Transverse colon (tissue), 4 donors: Measurements from ENCODE around the gene PHF10.

ENCODE experiments used
- EP300 ChIP-seq: sonication (generic); formaldehyde crosslinking; IDR thresholded peaks from one replicate; pipeline ENCODE4 v1.6.1; 2017; ENCODE audit warnings: antibody characterized with exemption, low read depth
- POLR2AphosphoS5 ChIP-seq, 3 donors: sonication (generic); formaldehyde crosslinking; IDR thresholded peaks; one replicate each; pipeline ENCODE4 v1.6.1; 2016; ENCODE audit warnings: antibody characterized with exemption in 3 of 3
- TF ChIP-seq, protein P1 (sequence below), 5 experiments: fragments of 200-600 bp in 3 of 5; fragments of 450-650 bp in 2 of 5; sonication (generic) in 3 of 5; IDR thresholded peaks; 1 replicate in 2 of 5; 2 replicates in 3 of 5; pipeline ENCODE4 v1.5.1; 2016 to 2017; ENCODE audit warnings: antibody characterized with exemption in 5 of 5, inconsistent platforms in 3 of 5, mild to moderate bottlenecking in 2 of 5, moderate library complexity in 1 of 5

DNA sequence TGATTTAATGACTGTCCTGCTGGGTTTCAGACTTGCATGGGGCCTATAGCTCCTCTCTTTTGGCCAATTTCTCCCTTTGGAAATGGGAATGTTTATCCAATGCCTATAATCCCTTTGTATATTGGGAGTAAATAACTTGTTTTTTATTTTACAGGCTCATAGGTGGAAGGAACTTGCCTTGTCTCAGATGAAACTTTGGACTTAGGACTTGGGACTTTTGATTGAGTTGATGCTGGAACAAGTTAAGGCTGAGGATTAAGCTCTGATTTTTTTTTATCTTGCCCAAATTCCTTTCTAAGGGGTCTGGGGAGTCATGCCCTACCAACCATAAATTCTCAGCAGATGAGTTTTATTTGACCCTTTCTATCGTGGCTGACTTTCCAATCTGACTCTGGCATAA is 46.0 kb downstream of the PHF10 start:
- no peak for TF ChIP-seq EP300
- TF ChIP-seq POLR2AphosphoS5 (IDR thresholded peaks at IDR 0.05): no peak
- TF ChIP-seq, protein P1, sequence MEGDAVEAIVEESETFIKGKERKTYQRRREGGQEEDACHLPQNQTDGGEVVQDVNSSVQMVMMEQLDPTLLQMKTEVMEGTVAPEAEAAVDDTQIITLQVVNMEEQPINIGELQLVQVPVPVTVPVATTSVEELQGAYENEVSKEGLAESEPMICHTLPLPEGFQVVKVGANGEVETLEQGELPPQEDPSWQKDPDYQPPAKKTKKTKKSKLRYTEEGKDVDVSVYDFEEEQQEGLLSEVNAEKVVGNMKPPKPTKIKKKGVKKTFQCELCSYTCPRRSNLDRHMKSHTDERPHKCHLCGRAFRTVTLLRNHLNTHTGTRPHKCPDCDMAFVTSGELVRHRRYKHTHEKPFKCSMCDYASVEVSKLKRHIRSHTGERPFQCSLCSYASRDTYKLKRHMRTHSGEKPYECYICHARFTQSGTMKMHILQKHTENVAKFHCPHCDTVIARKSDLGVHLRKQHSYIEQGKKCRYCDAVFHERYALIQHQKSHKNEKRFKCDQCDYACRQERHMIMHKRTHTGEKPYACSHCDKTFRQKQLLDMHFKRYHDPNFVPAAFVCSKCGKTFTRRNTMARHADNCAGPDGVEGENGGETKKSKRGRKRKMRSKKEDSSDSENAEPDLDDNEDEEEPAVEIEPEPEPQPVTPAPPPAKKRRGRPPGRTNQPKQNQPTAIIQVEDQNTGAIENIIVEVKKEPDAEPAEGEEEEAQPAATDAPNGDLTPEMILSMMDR (IDR thresholded peaks at IDR 0.05): no peak
